Measurements from ENCODE around the gene MYH14.
A peak's percentile ranks its signal among the peaks of the same experiment; 100 is the strongest.

MYH14 gene

DNA sequence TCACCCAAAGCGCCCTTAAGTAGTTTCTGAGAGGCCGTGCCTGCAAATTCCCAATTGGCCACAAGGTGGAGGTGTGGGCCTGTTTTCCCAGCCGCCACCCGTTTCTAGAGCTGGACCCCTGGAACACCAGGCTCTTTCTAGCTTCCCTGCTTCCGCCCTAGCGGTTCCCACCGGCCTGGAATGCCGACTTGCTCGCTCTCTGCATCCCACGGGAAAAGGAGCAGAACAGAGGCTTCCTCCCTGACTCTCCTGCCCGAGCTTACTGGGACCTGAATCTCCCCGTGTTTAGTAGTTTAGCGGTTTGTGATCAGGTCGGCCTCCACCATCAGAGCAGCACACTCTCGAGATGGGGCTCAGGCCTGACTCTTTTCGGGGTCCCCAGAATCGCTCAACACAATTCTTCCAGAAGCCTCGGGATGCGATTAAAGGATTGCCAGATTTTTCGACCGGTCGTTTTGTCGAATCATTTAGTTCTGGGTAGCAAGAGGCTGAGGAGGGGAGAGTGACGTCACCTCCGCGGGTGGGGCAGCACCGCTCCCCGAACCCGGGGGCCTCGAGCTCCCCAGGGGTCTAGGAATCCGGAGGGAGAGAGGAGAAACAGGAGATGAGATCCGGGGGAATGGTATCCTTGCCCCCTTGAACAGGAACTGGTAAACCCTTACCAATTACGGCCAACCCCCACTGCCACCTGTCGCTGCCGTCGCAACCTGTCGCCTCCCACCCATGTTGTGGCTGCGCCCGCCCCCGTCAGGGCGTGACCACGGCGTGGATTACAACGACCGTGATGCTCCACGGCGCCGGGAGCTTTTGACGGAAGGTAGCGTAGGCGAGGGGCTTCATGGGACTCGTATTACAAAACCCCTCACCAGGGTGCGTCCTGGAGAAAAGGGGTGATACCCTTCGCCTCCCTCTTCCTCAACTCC is 154.0 kb downstream of the MYH14 start:
- Histone ChIP-seq H3K9ac (ENCODE audit: insufficient read length, low read depth) (peak overlapping the region; percentile 10), H3K4me1 (ENCODE audit: insufficient read depth, insufficient read length) (no peaks in the 10 kb centered on the region), H3K4me3 (ENCODE audit: insufficient read length, low read depth) (no peak overlapping the region), H3K36me3 (ENCODE audit: insufficient read depth, insufficient read length, low read length) (no peaks in the 10 kb centered on the region), H3K9me3 (ENCODE audit: insufficient read depth, low read length) (no peaks in the 10 kb centered on the region; the same call in 1 of the 2 replicates), H3K27me3 (ENCODE audit: insufficient read depth, insufficient read length) (no peaks in the 10 kb centered on the region)
- TF ChIP-seq SUZ12 (IDR thresholded peaks at IDR 0.05; ENCODE audit: extremely low read depth, insufficient read depth, insufficient read length), result no peak
- no peak for TF ChIP-seq YY1 (IDR thresholded peaks at IDR 0.05; ENCODE audit: insufficient read depth, insufficient read length)
- TF ChIP-seq ZNF274 (IDR thresholded peaks at IDR 0.05; ENCODE audit: low read depth, low read length), result no peak
- DNase-seq (ENCODE audit: low read depth, low spot score), result no peak

DNA sequence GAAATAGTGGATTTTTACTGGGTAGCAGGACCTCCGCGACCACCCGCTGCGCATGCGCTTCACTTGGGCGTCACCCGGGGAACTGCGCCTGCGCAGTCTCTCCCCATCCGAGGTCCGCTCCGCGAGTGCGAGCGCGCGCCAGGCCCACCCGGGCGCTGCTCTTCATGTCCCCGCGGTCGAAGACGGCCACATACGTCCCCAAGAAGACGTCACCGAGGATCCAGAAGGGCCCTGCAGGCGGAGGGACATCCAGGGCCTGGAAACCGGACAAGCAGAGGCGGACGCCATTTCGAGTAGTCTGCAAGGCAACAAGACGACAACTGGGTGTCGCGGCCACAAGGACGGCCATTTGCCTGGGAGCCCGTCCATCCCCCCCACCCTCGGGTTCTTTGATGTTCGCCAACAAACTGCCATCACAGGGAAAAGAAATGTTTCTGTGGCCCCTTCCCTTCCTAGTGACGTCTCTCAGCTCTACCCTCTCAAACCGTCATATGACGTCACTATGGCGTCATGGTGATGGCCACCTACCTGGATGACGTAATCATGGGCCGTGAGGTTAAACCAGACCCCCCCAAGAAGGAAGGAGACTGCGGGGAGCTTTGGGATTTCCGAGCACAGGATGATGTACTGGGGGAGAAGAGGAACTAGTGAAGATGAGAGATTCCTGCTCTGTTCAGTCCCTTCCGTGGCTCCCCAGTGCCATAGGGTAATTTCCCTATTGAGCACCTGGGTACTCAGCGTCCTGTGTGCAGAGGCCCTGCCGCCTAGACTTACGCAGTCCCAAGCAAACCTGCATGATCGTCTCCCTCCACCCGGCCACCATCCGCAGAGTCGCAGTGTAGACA is 155.3 kb downstream of the MYH14 start:
- no peaks in the 10 kb centered on the region for H3K36me3 ChIP-seq (ENCODE audit: insufficient read depth, insufficient read length, low read length)
- DNase-seq (ENCODE audit: low read depth, low spot score), result no peak
- no peak for TF ChIP-seq SUZ12 (IDR thresholded peaks at IDR 0.05; ENCODE audit: extremely low read depth, insufficient read depth, insufficient read length)
- no peak for TF ChIP-seq YY1 (IDR thresholded peaks at IDR 0.05; ENCODE audit: insufficient read depth, insufficient read length)
- no peaks in the 10 kb centered on the region for H3K27me3 ChIP-seq (ENCODE audit: insufficient read depth, insufficient read length)
- H3K9ac ChIP-seq (ENCODE audit: insufficient read length, low read depth), result no peak overlapping the region
- no peaks in the 10 kb centered on the region for H3K4me1 ChIP-seq (ENCODE audit: insufficient read depth, insufficient read length)
- no peak overlapping the region for H3K4me3 ChIP-seq (ENCODE audit: insufficient read length, low read depth)
- no peaks in the 10 kb centered on the region; the same call in 1 of the 2 replicates for H3K9me3 ChIP-seq (ENCODE audit: insufficient read depth, low read length)

DNA sequence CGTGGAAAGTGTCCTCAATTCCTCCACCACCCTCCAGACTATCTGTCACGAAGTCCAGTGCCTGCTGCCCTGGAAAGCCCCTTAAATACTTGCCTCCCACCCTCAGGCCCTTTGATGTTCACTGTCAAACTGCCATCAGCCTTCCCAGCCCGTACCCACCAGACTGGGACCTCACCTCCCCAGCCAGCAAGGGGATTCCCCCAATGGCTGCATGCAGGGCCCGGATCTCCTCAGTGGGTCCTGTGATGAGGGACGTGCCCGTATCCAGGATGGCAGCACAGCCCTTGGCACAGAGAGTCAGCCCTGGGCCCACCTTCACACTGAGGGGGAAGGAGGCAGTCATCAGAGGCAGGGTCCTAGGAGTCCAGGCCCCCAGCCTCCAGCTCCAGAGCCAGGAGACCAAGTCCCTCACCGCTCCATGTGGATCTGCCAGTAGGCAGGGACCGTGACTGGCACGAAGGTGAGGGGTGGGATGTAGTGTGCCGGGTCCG is 156.0 kb downstream of the MYH14 start:
- DNase-seq (ENCODE audit: low read depth, low spot score), result no peak
- Histone ChIP-seq H3K4me1 (ENCODE audit: insufficient read depth, insufficient read length) (no peaks in the 10 kb centered on the region), H3K9me3 (ENCODE audit: insufficient read depth, low read length) (no peaks in the 10 kb centered on the region; the same call in 1 of the 2 replicates), H3K36me3 (ENCODE audit: insufficient read depth, insufficient read length, low read length) (no peaks in the 10 kb centered on the region), H3K9ac (ENCODE audit: insufficient read length, low read depth) (no peak overlapping the region), H3K4me3 (ENCODE audit: insufficient read length, low read depth) (no peak overlapping the region), H3K27me3 (ENCODE audit: insufficient read depth, insufficient read length) (no peaks in the 10 kb centered on the region)
- no peak for TF ChIP-seq ZNF274 (IDR thresholded peaks at IDR 0.05; ENCODE audit: low read depth, low read length)
- no peak for TF ChIP-seq SUZ12 (IDR thresholded peaks at IDR 0.05; ENCODE audit: extremely low read depth, insufficient read depth, insufficient read length)
- no peak for TF ChIP-seq YY1 (IDR thresholded peaks at IDR 0.05; ENCODE audit: insufficient read depth, insufficient read length)

Measured in NT2/D1 (cell line).